Measurements from ENCODE around the gene TMEM231. TPM values are rescaled to one million over a fixed set of nuclear protein-coding genes. Genes with fewer than 3 reads are reported as not detected.
A peak's percentile ranks its signal among the peaks of the same experiment; 100 is the strongest.
"Not testable (repeated sequence)": the region's sequence is repeated elsewhere in the genome, so short reads cannot be mapped to it uniquely, and the experiment has no call there.

The TMEM231 gene
- total RNA-seq, 2 experiments from 2014 or later, result 2.5 TPM

DNA sequence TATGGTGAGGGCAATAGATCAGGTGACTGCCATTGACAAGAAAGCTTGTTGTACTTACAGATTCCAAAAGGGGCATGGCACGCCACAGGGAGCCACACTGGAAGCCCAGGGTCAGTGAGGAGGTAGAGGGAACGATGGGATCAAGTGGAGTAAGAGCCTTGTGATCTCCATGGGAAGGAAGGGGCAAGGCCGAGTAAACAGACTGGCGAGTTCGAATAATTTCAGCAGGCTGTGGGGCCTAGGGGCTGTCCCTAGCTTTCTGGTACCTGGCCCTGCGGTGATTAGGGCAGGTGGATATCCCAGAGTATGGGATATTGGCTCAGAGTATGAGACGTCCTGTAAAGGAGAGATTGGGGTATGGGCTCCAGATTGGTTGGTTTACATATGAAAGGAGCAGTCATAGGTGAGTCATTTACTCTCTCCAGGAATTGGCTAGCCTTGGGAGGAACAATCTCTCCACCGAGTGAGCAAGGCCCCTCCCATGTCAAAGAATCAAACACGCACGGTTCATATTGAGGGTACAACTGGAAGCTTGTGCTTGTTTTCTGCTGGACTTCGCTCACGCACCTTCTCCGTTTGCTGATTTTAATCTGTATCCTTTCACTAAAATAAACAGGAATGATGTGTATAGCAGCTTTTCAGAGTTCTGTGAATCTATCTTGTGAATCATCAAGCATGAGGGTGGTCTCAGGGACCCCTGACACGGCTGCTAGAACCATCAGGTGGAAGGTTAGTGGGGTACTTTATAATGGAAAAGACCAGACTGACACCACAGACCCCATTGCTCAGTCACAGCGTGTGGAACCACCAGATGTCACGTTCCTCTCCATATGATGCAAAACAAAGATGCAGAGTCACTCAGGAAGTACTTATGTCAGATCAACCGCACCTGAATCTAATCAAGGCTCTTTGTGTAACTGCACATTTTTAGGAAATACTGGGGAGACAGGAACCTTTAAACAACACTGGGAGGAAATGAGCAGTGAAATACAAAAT is 38.1 kb upstream of the TMEM231 start:
- peaks cover 20% of the 10 kb centered on the region for H3K36me3 ChIP-seq (ENCODE audit: insufficient read depth, low read length)
- intact Hi-C loops (cut with DNase I, micrococcal nuclease), result no loop called here
- DNase-seq, result peak in 1 of 14 experiments; percentile 15
- Mint-ChIP-seq H3K9me3 (no peaks in the 10 kb centered on the region), H3K4me1 (ENCODE audit: low read depth) (peaks cover 5% of the 10 kb centered on the region), H3K4me3 (no peak overlapping the region), H3K27ac (no peak overlapping the region), H3K36me3 (ENCODE audit: low read depth) (peaks cover 46% of the 10 kb centered on the region), H3K27me3 (no peaks in the 10 kb centered on the region)
- ChIA-PET CTCF (no interaction called here), POLR2A (no interaction called here)
- no peaks in the 10 kb centered on the region for H3K4me1 ChIP-seq (ENCODE audit: insufficient read depth, low read length)
- no peaks in the 10 kb centered on the region for H3K9me3 ChIP-seq (ENCODE audit: control insufficient read depth in 1 of 2, insufficient read depth in 1 of 2, low read length in 2 of 2)
- no peaks in the 10 kb centered on the region for H3K27me3 ChIP-seq (ENCODE audit: control insufficient read depth in 1 of 2, insufficient read depth in 2 of 2, low read length in 2 of 2)
- no peak overlapping the region for H3K27ac ChIP-seq (ENCODE audit: low read depth in 1 of 2, low read length in 2 of 2)
- ATAC-seq (ENCODE audit: poor library complexity), result no peak
- TF ChIP-seq, protein P1, sequence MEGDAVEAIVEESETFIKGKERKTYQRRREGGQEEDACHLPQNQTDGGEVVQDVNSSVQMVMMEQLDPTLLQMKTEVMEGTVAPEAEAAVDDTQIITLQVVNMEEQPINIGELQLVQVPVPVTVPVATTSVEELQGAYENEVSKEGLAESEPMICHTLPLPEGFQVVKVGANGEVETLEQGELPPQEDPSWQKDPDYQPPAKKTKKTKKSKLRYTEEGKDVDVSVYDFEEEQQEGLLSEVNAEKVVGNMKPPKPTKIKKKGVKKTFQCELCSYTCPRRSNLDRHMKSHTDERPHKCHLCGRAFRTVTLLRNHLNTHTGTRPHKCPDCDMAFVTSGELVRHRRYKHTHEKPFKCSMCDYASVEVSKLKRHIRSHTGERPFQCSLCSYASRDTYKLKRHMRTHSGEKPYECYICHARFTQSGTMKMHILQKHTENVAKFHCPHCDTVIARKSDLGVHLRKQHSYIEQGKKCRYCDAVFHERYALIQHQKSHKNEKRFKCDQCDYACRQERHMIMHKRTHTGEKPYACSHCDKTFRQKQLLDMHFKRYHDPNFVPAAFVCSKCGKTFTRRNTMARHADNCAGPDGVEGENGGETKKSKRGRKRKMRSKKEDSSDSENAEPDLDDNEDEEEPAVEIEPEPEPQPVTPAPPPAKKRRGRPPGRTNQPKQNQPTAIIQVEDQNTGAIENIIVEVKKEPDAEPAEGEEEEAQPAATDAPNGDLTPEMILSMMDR (IDR thresholded peaks at IDR 0.05), result no peak
- H3K4me3 ChIP-seq (ENCODE audit: low read length), result no peak overlapping the region

DNA sequence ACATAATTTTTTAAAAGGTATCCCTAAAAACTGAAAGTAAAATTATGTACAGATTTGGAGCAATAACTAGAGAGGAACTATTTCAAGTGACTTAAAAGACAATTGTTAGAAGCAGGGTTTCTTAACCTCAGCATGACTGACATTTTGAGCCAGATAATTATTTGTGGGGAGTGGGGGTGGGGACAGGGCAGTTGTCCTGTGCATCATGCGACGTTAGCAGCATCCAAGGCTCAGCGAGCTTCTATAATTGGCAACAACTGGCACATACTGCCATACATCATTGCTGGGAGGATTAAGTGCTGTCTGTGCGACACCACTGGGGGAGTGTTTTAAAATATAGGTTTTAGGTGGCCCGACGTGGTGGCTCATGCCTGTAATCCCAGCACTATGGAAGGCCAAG is 37.3 kb upstream of the TMEM231 start:
- H3K4me1 Mint-ChIP-seq (ENCODE audit: low read depth), result peaks cover 5% of the 10 kb centered on the region
- H3K27me3 ChIP-seq (ENCODE audit: control insufficient read depth in 1 of 2, insufficient read depth in 2 of 2, low read length in 2 of 2), result no peaks in the 10 kb centered on the region
- DNase-seq (no peak), ATAC-seq (ENCODE audit: poor library complexity) (no peak)
- no peak overlapping the region for H3K4me3 Mint-ChIP-seq
- no peak overlapping the region for H3K27ac ChIP-seq (ENCODE audit: low read depth in 1 of 2, low read length in 2 of 2)
- no peaks in the 10 kb centered on the region for H3K9me3 Mint-ChIP-seq
- H3K27me3 Mint-ChIP-seq, result no peaks in the 10 kb centered on the region
- POLR2A ChIA-PET, result no interaction called here
- H3K36me3 ChIP-seq (ENCODE audit: insufficient read depth, low read length), result peaks cover 20% of the 10 kb centered on the region
- intact Hi-C loops (cut with DNase I, micrococcal nuclease), result no loop called here
- H3K4me1 ChIP-seq (ENCODE audit: insufficient read depth, low read length), result no peaks in the 10 kb centered on the region
- no peak overlapping the region for H3K27ac Mint-ChIP-seq
- no peaks in the 10 kb centered on the region for H3K9me3 ChIP-seq (ENCODE audit: control insufficient read depth in 1 of 2, insufficient read depth in 1 of 2, low read length in 2 of 2)
- peaks cover 52% of the 10 kb centered on the region for H3K36me3 Mint-ChIP-seq (ENCODE audit: low read depth)
- CTCF ChIA-PET, result interaction anchor here (0.6 kb wide), 1 partner anchor 76 kb away, joined by 3 read pairs; no protein-coding TSS in a partner anchor
- TF ChIP-seq, protein P1 (IDR thresholded peaks at IDR 0.05), result no peak
- H3K4me3 ChIP-seq (ENCODE audit: low read length), result no peak overlapping the region

DNA sequence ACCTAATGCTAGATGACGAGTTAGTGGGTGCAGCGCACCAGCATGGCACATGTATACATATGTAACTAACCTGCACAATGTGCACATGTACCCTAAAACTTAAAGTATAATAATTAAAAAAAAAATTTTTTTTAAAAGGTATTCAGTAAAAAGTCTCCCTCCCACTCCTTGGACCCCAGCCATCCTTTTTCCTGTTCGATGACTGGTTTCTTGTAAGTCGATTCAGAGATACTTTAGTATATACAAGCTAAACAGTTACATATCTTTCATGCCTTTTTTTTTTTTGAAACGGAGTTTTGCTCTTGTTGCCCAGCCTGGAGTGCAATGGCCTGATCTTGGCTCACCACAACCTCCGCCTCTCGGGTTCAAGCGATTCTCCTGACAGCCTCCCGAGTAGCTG is 35.9 kb upstream of the TMEM231 start:
- H3K9me3 ChIP-seq (ENCODE audit: control insufficient read depth in 1 of 2, insufficient read depth in 1 of 2, low read length in 2 of 2); H3K4me1 Mint-ChIP-seq (ENCODE audit: low read depth); H3K4me1 ChIP-seq (ENCODE audit: insufficient read depth, low read length); H3K27ac ChIP-seq (ENCODE audit: low read depth in 1 of 2, low read length in 2 of 2); intact Hi-C loops (cut with DNase I, micrococcal nuclease); H3K27ac Mint-ChIP-seq; CTCF ChIA-PET; H3K27me3 ChIP-seq (ENCODE audit: control insufficient read depth in 1 of 2, insufficient read depth in 2 of 2, low read length in 2 of 2); DNase-seq; H3K27me3 Mint-ChIP-seq; POLR2A ChIA-PET; H3K4me3 ChIP-seq (ENCODE audit: low read length); H3K4me3 Mint-ChIP-seq; H3K9me3 Mint-ChIP-seq; ATAC-seq (ENCODE audit: poor library complexity): not testable (repeated sequence)
- peaks cover 11% of the 10 kb centered on the region for H3K36me3 ChIP-seq (ENCODE audit: insufficient read depth, low read length)
- H3K36me3 Mint-ChIP-seq (ENCODE audit: low read depth), result peaks cover 44% of the 10 kb centered on the region

Measured in CD4-positive, alpha-beta T cell (primary cell).